H1 (cell line): ENCODE data around the gene PHACTR1. TPM values are rescaled to one million over a fixed set of nuclear protein-coding genes. Genes with fewer than 3 reads are reported as not detected.

ENCODE experiments used
- CTCF ChIA-PET: fragments of 300-600 bp; sonication (Branson Sonifier 250); formaldehyde crosslinking; loops from one replicate; lab custom pipeline; 2021; ENCODE audit not compliant: partially characterized antibody; lab: Charles Lee
- POLR2A ChIA-PET: fragments of 300-600 bp; sonication (Branson Sonifier 250); formaldehyde crosslinking; loops from one replicate; lab custom pipeline; 2021; ENCODE audit warnings: inconsistent platforms; ENCODE audit not compliant: partially characterized antibody; lab: Charles Lee
- DNase-seq, 2 experiments: peaks; one replicate each; pipeline versions ENCODE4 v3.0.0 to v3.0.0-alpha.2; 2010 to 2022; ENCODE audit warnings: low spot score in 2 of 2, low read depth in 1 of 2, mixed read lengths in 1 of 2
- FAIRE-seq: peaks from 2 replicates; lab custom pipeline; 2011; peaks lifted over from hg19 to GRCh38; lab: Jason Lieb, UNC
- H2AFZ ChIP-seq: 2 replicates; pipeline ENCODE4 v1.8.1; 2012; ENCODE audit warnings: low read length, inconsistent platforms
- H2AK5ac ChIP-seq: 2 replicates; pipeline ENCODE4 v1.6.1; 2013; ENCODE audit warnings: low read depth, low read length
- H2BK120ac ChIP-seq: replicated peaks from 2 replicates; pipeline ENCODE3; 2013; ENCODE audit warnings: low read depth, low read length, inconsistent platforms
- H2BK12ac ChIP-seq: 2 replicates; pipeline ENCODE4 v1.6.1; 2013; ENCODE audit warnings: low read depth, low read length
- H2BK15ac ChIP-seq: 2 replicates; pipeline ENCODE4 v1.6.1; 2013; ENCODE audit warnings: low read length
- H2BK20ac ChIP-seq: 2 replicates; pipeline ENCODE4 v1.6.1; 2013; ENCODE audit warnings: low read length
- H2BK5ac ChIP-seq: 2 replicates; pipeline ENCODE4 v1.6.1; 2013; ENCODE audit warnings: low read depth, low read length
- H3K14ac ChIP-seq: 2 replicates; pipeline ENCODE4 v1.6.1; 2013; ENCODE audit warnings: inconsistent platforms; ENCODE audit not compliant: insufficient read length
- H3K18ac ChIP-seq: 2 replicates; pipeline ENCODE4 v1.6.1; 2013; ENCODE audit warnings: low read length; ENCODE audit errors: extremely low read depth
- H3K23ac ChIP-seq: 2 replicates; pipeline ENCODE4 v1.6.1; 2013; ENCODE audit warnings: inconsistent platforms; ENCODE audit not compliant: insufficient read length
- H3K23me2 ChIP-seq: 2 replicates; pipeline ENCODE4 v1.6.1; 2013; ENCODE audit warnings: low read depth, low read length
- H3K27ac ChIP-seq: 2 replicates; pipeline ENCODE4 v1.6.1; 2011; ENCODE audit warnings: low read depth, low read length, inconsistent platforms
- H3K27me3 ChIP-seq, 4 experiments: replicated peaks in 1 of 4; 1 replicate in 1 of 4; 2 replicates in 3 of 4; pipeline versions ENCODE4 v1.6.1 to v1.8.1; 2011 to 2013; ENCODE audit warnings: low read length in 3 of 4, mild to moderate bottlenecking in 3 of 4, inconsistent platforms in 2 of 4, mixed read lengths in 2 of 4, moderate library complexity in 1 of 4; ENCODE audit not compliant: control insufficient read depth in 3 of 4, insufficient read depth in 3 of 4; ENCODE audit errors: extremely low read depth in 1 of 4
- H3K36me3 ChIP-seq, 4 experiments: 2 replicates each; pipeline versions ENCODE4 v1.6.1 to v1.8.1; 2011 to 2013; ENCODE audit warnings: mild to moderate bottlenecking in 4 of 4, low read length in 3 of 4, moderate library complexity in 2 of 4, control low read depth in 1 of 4, inconsistent platforms in 1 of 4; ENCODE audit not compliant: insufficient read depth in 4 of 4, control insufficient read depth in 2 of 4
- H3K4ac ChIP-seq: replicated peaks from 2 replicates; pipeline ENCODE3; 2013; ENCODE audit warnings: low read length, low read depth, mixed read lengths, inconsistent platforms; ENCODE audit not compliant: insufficient read length
- H3K4me1 ChIP-seq, 4 experiments: replicated peaks in 1 of 4; 1 replicate in 1 of 4; 2 replicates in 3 of 4; pipeline versions ENCODE4 v1.6.1 to v1.8.1; 2011 to 2013; ENCODE audit warnings: low read length in 3 of 4, inconsistent platforms in 2 of 4, mixed read lengths in 1 of 4; ENCODE audit not compliant: insufficient read depth in 4 of 4, control insufficient read depth in 3 of 4
- H3K4me2 ChIP-seq, 2 experiments: 2 replicates each; pipeline versions ENCODE4 v1.6.1 to v1.8.1; 2011 to 2013; ENCODE audit warnings: low read depth in 2 of 2, low read length in 2 of 2, control low read depth in 1 of 2, inconsistent platforms in 1 of 2, mild to moderate bottlenecking in 1 of 2; ENCODE audit not compliant: insufficient read depth in 1 of 2
- H3K4me3 ChIP-seq, 4 experiments: fragments of 200-600, 300-600 bp in 1 of 4; sonication (generic), shearing (Covaris generic), sonication (Bioruptor Twin) in 1 of 4; 2 replicates each; pipeline versions ENCODE4 v1.5.1 to v1.8.1; 2011 to 2016; ENCODE audit warnings: low read length in 4 of 4, low read depth in 3 of 4, control low read depth in 2 of 4, inconsistent platforms in 2 of 4, mild to moderate bottlenecking in 2 of 4, mixed read lengths in 1 of 4, moderate library complexity in 1 of 4; ENCODE audit not compliant: insufficient read depth in 2 of 4; ENCODE audit errors: extremely low read depth in 1 of 4
- H3K56ac ChIP-seq: replicated peaks from 2 replicates; pipeline ENCODE3; 2013; ENCODE audit warnings: low read depth, mild to moderate bottlenecking, mixed read lengths, low read length, inconsistent platforms; ENCODE audit not compliant: insufficient read length
- H3K79me1 ChIP-seq: 2 replicates; pipeline ENCODE4 v1.6.1; 2013; ENCODE audit warnings: low read depth, low read length, control low read depth
- H3K79me2 ChIP-seq, 2 experiments: 2 replicates each; pipeline versions ENCODE4 v1.6.1 to v1.8.1; 2012 to 2013; ENCODE audit warnings: low read length in 2 of 2, mild to moderate bottlenecking in 2 of 2, inconsistent platforms in 1 of 2; ENCODE audit not compliant: insufficient read depth in 2 of 2, control insufficient read depth in 1 of 2
- H3K9ac ChIP-seq, 4 experiments: replicated peaks in 1 of 4; 1 replicate in 1 of 4; 2 replicates in 3 of 4; pipeline versions ENCODE4 v1.6.1 to v1.8.1; 2011 to 2013; ENCODE audit warnings: low read depth in 3 of 4, low read length in 3 of 4, control low read depth in 2 of 4, mild to moderate bottlenecking in 2 of 4, moderate library complexity in 2 of 4, inconsistent platforms in 1 of 4; ENCODE audit errors: extremely low read depth in 1 of 4
- H3K9me3 ChIP-seq, 2 experiments: 2 replicates each; pipeline versions ENCODE4 v1.6.1 to v1.8.1; 2012 to 2013; ENCODE audit warnings: mild to moderate bottlenecking in 2 of 2, moderate library complexity in 2 of 2, control low read depth in 1 of 2, inconsistent platforms in 1 of 2, low read depth in 1 of 2, low read length in 1 of 2, mixed read lengths in 1 of 2; ENCODE audit not compliant: insufficient read depth in 2 of 2
- H4K20me1 ChIP-seq, 2 experiments: replicated peaks in 1 of 2; 2 replicates each; pipeline versions ENCODE3 to v1.8.1; 2011 to 2013; ENCODE audit warnings: inconsistent platforms in 2 of 2, low read length in 2 of 2, mild to moderate bottlenecking in 1 of 2; ENCODE audit not compliant: insufficient read depth in 2 of 2, control insufficient read depth in 1 of 2
- H4K5ac ChIP-seq: 2 replicates; pipeline ENCODE4 v1.6.1; 2013; ENCODE audit warnings: low read length, low read depth, mixed read lengths, inconsistent platforms; ENCODE audit not compliant: insufficient read length
- H4K8ac ChIP-seq: 2 replicates; pipeline ENCODE4 v1.8.0; 2013; ENCODE audit warnings: mild to moderate bottlenecking, moderate library complexity, low read length, inconsistent platforms; ENCODE audit not compliant: insufficient read depth; ENCODE audit errors: extremely low read depth
- H4K91ac ChIP-seq: replicated peaks from 2 replicates; pipeline ENCODE3; 2013; ENCODE audit warnings: low read length, mixed read lengths, inconsistent platforms; ENCODE audit not compliant: insufficient read length
- BCL11A ChIP-seq, 2 experiments: IDR thresholded peaks; one replicate each; pipeline ENCODE4 v1.6.1; 2011; ENCODE audit warnings: low read depth in 2 of 2, low read length in 2 of 2, mild to moderate bottlenecking in 2 of 2
- CBX5 ChIP-seq: fragments of 300-800, 300-1000 bp; sonication (generic); IDR thresholded peaks from 2 replicates; pipeline ENCODE4 v1.7.1; 2016; ENCODE audit warnings: antibody characterized with exemption, low read length, low read depth
- CBX8 ChIP-seq: fragments of 300-800, 300-1000 bp; sonication (generic); IDR thresholded peaks from 2 replicates; pipeline ENCODE4 v1.7.1; 2016; ENCODE audit warnings: low read depth, low read length, borderline replicate concordance
- CREB1 ChIP-seq: IDR thresholded peaks from 2 replicates; pipeline ENCODE4 v1.6.1; 2012; ENCODE audit warnings: inconsistent platforms
- E2F6 ChIP-seq: IDR thresholded peaks from 2 replicates; pipeline ENCODE4 v1.6.1; 2012; ENCODE audit warnings: inconsistent platforms
- FOSL1 ChIP-seq: IDR thresholded peaks from 2 replicates; pipeline ENCODE4 v1.6.1; 2011; ENCODE audit warnings: mild to moderate bottlenecking, low read depth, low read length, moderate library complexity; ENCODE audit not compliant: insufficient read depth
- JUND ChIP-seq: IDR thresholded peaks from 2 replicates; pipeline ENCODE4 v1.6.1; 2011; ENCODE audit warnings: mild to moderate bottlenecking, improper control_type of control experiment, low read length
- KDM1A ChIP-seq: fragments of 200-600, 300-600 bp; sonication (generic); IDR thresholded peaks from 2 replicates; pipeline ENCODE4 v1.7.1; 2016; ENCODE audit warnings: mild to moderate bottlenecking, low read length, borderline replicate concordance
- POLR2AphosphoS5 ChIP-seq: IDR thresholded peaks from 2 replicates; pipeline ENCODE4 v1.6.1; 2011; ENCODE audit warnings: low read depth, low read length
- SIN3A ChIP-seq, 2 experiments: IDR thresholded peaks in 1 of 2; conservative IDR thresholded peaks in 1 of 2; 2 replicates each; pipeline ENCODE4 v1.6.1; 2011 to 2012; ENCODE audit warnings: low read length in 2 of 2, improper control_type of control experiment in 1 of 2, low read depth in 1 of 2, mild to moderate bottlenecking in 1 of 2
- SUZ12 ChIP-seq: fragments of 200-600 bp; sonication (generic); IDR thresholded peaks from 2 replicates; pipeline ENCODE4 v1.6.1; 2012; ENCODE audit warnings: mild to moderate bottlenecking, inconsistent platforms, low read length, moderate library complexity, mixed read lengths
- TAF1 ChIP-seq: IDR thresholded peaks from 2 replicates; pipeline ENCODE4 v1.6.1; 2011; ENCODE audit warnings: mild to moderate bottlenecking, low read depth, low read length
- TBP ChIP-seq: IDR thresholded peaks from 2 replicates; pipeline ENCODE4 v1.6.1; 2011; ENCODE audit warnings: low read depth, low read length, improper control_type of control experiment
- TCF12 ChIP-seq: IDR thresholded peaks from 2 replicates; pipeline ENCODE4 v1.6.1; 2011; ENCODE audit warnings: low read depth, mild to moderate bottlenecking, low read length
- WGBS, 2 experiments: shearing (Covaris generic) in 1 of 2; methylation state at CpG; one replicate each; pipeline versions ENCODE4 v1.1.6 to v1.1.7; 2013 to 2015; ENCODE audit warnings: low lambda C conversion rate in 2 of 2, mixed read lengths in 2 of 2, inconsistent platforms in 1 of 2, low coverage in 1 of 2, missing lambda C conversion rate in 1 of 2; ENCODE audit not compliant: insufficient replicate concordance in 2 of 2, insufficient coverage in 1 of 2, insufficient read length in 1 of 2; ENCODE audit errors: extremely low coverage in 1 of 2, missing lambda C conversion rate in 1 of 2; 5-methylcytosine and 5-hydroxymethylcytosine counted together
- polyA plus RNA-seq, 7 experiments: library from polyadenylated mRNA; depleted of rRNA in 3 of 7; stranded (reverse) in 5 of 7; unstranded in 2 of 7; fragments of >200 nt in 5 of 7; fragments of 200-250 nt in 2 of 7; gene quantifications; 1 replicate in 5 of 7; 2 replicates in 1 of 7; 4 replicates in 1 of 7; pipeline versions ENCODE4 v1.2.1 to v1.2.3, GENCODE V29; 2011 to 2013; ENCODE audit warnings: missing spikeins in 2 of 7, mixed read lengths in 2 of 7
- total RNA-seq: library from RNA; stranded (reverse); fragmentation: NEBNext Ultra II Directional; extraction: Animal tissue kit (Norgen Biotek cat#: 25700); gene quantifications from 2 replicates; pipeline ENCODE4 v1.2.1, GENCODE V29; 2021

Gene PHACTR1
- total and polyA plus RNA-seq, 2 of the 8 experiments (the other 6 are each of a cell fraction or from before 2014, with no cell fraction given), result 3.9 to 17.1 TPM

- Histone ChIP-seq H3K36me3 (no peaks in the 10 kb centered on the region), H3K4ac (no peak overlapping the region)
- POLR2A ChIA-PET, result no interaction called here
- TF ChIP-seq SUZ12 (no peak), FOSL1 (no peak), CBX8 (no peak), TBP (no peak), KDM1A (no peak), CREB1 (no peak), TCF12 (no peak), TAF1 (no peak), CBX5 (no peak), POLR2AphosphoS5 (no peak), SIN3A (conservative IDR thresholded peaks at IDR 0.05 in 1 of 2, IDR thresholded peaks at IDR 0.05 in 1 of 2; ENCODE audit: low read depth in 1 of 2, low read length in 2 of 2) (no peak), JUND (no peak), E2F6 (no peak), BCL11A (IDR thresholded peaks at IDR 0.05; ENCODE audit: low read depth in 2 of 2, low read length in 2 of 2) (no peak)
Observed at GRCh38 chr6:12719017-12719416, 2.5 kb downstream of the PHACTR1 start.

More at GRCh38 chr6:12719017-12719416, 2.5 kb downstream of the PHACTR1 start:
- Histone ChIP-seq H3K4me1 (0 out of 7 replicates have a peak, but pooled peaks cover 0 to 2% (median 0%) of the 10 kb centered on the region in 4 experiments), H3K23me2 (no peaks in the 10 kb centered on the region), H4K8ac (no peak overlapping the region), H2BK12ac (no peak overlapping the region), H4K20me1 (no peaks in the 10 kb centered on the region), H3K18ac (no peak overlapping the region), H3K9ac (no peak overlapping the region), H3K56ac (no peak overlapping the region), H2AK5ac (no peak overlapping the region), H3K79me2 (no peaks in the 10 kb centered on the region), H2BK5ac (no peak overlapping the region), H3K14ac (no peak overlapping the region), H4K91ac (no peak overlapping the region), H3K27ac (no peak overlapping the region), H2BK15ac (no peak overlapping the region), H3K27me3 (0 out of 7 replicates have a peak, but pooled peaks cover 0 to 2% (median 0%) of the 10 kb centered on the region in 4 experiments), H3K4me3 (no peak overlapping the region), H3K4me2 (no peak overlapping the region), H2BK20ac (no peak overlapping the region), H4K5ac (no peak overlapping the region), H3K9me3 (no peaks in the 10 kb centered on the region), H2AFZ (no peak overlapping the region), H3K79me1 (no peaks in the 10 kb centered on the region), H3K23ac (no peak overlapping the region), H2BK120ac (no peak overlapping the region)
- CTCF ChIA-PET, result interaction anchor here (1.0 to 2.4 kb wide), 3 partner anchors 10 to 112 kb away, joined by 3 to 4 read pairs (median 4); no protein-coding TSS in a partner anchor
- FAIRE-seq, result no peak
- DNase-seq, result no peak
- WGBS, 2 experiments, result 91% methylated on average over 3 of the region's 3 CpGs; no CpG with 5 or more reads in 1 of the 2 experiments
